Kasumi-1 (cell line): ENCODE measurements around the gene FTO.

Experiments
- DNase-seq, 2 experiments: peaks; one replicate each; lab custom pipeline; 2025; lab: John Stamatoyannopoulos, UW

The FTO gene

DNA sequence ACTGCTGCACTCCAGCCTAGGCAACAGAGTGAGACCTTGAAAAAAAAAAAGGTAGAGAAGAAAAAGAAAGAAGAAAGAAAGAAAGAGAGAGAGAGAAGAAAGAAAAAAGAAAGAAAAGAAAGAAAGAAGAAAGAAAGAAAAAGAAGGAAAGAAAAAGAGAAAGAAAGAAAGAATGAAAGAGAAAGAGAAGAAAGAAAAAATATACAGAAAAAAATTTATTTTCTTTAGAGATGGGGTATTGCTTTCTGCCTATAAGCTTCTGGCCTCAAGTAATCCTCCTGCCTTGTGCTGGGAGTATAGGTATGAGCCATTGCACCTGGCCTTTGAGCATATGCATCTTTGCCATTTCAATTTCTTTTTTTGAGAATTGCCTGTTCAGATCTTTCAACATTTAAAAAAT, 425.9 kb downstream of the FTO start:
- no peak for DNase-seq

DNA sequence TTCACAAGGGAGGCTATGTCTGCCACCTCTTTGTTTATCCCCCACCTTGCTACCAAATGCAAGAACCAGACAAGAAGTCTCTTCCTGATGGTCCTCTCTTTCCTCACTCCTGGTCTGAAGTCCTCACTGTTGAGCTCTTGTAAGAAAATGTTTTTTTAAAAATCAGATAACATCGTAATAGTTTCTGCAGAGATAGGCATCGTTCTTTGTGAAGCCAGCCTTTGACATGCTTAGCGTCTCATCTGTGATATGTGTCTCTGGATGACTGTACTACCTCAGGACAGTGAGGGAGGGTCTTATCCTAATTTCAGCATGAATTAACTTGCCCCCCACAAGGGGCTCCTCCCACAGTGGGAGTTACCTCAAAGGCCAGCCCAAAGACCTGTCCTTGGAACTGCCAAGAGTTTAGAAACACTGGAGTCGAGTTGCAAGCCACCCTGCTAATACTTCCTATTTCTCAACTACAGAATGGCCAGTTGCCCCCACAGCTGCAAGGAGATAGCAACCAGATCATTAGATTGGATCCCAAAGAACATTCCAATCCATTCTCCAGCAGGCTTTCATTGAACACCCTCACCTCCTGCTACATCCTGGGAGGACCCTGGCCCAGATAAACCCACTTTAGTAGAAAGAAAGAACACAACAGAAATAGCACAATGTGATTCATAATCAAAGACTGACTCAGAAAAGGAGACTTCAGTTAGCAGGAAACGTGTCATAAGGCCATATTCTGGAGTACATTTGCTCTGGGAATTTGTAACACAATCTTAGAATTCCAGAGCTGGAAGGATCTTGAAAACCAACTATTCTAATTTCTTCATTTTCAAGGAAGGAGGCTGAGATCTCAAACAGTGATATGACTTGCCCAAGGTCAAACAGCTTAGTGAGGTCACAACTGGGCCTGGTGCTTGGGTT, 431.7 kb downstream of the FTO start:
- DNase-seq, result peak; percentile 31 to 52

DNA sequence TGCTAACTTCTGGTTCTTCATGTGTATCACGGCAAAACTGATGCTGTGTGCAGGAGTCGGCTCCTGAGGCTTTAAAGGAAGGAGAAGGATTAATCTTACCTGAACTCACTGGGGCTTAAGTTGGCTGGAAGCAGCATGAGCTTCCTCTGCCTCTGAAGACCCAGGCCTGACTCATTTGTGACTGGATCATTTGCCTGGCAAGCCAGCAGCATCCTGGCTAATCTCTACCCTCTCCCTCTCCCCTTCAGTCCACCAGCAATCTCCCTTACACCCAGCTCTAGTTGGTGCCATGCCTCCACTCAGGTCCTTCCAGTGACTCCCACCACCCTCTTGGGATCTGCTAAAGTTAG, 432.3 kb downstream of the FTO start:
- no peak for DNase-seq

DNA sequence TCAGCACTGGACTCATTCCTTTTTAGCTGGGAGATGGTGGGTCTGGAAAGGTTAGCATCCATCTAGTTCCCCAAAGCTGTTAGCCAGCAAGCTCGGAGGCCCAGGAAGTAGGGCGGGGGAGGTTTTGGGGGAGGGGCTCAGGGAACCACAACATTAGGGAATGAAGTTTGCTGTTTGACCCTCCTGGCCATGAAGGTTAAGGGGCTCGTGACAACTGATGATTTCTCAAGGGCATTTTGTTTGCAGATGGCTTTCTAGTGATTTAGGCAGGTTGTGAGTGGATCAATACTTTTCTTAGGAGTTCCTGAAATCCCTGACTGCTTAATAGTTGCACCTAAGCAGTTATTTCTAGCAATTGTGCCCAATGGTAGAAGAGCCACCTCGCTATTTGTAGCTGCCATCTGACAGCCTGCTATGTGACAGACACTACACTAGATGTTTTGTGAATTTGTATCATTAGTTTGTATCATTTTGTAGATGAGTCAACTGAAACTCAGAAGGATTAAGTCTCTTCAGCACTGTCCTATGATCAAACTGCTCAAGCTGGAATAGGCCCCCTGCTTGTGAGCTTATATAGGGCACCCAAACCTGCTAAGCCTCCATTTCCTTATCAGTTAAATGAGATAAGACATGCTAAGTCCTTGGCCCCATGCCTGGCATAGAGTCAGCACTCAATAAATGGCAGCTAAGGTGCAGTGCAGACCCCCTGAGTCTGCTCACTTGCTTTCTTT, 436.3 kb downstream of the FTO start:
- peak; percentile 4 to 19 for DNase-seq

DNA sequence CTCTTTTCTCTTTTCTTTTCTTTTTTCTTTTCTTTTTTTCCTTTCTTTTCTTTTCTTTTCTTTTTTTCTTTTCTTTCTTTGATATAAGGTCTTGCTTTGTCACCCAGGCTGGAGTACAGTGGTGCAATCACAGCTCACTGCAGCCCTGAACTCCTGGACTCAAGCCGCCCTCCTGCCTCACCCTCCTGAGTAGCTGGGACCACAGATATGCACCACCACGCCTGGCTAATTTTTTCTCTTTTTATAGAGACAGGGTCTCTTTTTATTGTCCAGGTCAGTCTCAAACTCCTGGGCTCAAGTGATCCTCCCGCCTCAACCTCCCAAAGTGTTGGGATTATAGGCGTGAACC, 436.8 kb downstream of the FTO start:
- DNase-seq, result no peak

DNA sequence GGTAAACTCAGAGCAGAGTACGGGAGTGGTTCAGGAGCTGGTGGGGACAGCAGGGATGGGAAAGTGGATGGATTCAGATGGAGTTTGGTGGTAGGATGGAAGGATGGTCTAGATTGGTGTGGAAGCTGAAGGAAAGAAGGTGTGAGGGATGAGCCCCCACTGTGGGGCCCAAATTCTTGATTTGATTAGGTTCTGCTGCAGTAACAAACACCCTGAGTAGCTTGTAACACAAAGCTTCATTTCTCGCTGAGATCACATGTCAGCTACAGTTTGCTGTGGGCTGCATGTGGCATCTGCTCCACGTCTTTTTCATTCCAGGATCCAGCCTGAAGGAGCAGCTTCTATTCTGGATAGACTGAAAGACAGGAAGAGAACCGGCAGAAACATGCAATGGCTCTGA, 438.8 kb downstream of the FTO start:
- no peak for DNase-seq

DNA sequence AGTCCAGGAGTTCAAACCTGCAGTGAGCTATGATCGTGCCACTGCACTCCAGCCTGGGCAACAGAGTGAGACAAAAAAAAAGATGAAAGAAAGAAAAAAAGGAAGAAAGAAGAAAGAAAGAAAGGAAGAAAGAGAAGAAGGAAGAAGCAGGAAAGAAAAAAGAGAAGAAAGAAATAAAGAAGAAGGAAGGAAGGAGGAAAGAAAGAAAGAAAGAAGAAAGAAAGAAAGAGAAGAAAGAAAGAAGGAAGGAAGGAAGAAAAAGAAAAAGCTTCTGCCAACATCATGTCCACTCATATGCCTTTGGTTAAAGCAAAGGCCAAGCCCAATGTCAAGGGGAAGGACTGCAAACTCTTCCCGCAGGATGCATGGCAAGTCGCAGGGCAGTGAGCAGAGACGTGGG, 439.5 kb downstream of the FTO start:
- no peak for DNase-seq

DNA sequence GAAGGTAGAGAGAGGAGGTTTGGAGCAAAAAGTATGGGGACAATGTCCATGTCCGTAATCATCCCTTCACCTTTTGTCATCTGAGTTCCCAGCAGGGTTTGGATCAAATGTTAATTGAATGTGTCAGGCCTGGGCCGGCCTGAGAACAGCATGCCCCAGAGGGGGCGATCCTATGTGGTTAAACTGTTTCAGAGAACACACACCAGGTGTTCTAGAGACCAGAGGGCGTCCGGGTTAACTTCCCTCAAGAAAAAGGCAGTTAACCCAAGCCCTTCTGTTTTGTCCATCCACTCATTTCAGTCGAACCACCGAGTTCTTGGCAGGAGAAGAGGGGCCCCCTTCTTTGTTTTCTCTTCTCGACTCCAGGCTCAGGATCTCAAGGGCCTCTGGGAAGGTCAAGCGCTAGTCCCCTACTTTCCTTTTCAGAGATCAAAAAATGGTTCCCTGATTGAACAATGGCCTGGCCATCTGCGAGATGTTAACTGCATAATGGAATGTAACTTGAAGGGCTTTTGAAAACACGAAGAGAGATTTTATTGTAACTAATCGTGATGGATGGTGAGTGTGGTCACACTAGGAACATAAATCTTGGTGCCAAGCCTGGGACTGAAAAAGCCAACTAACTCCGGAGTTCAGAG, 440.1 kb downstream of the FTO start:
- DNase-seq, result no peak

DNA sequence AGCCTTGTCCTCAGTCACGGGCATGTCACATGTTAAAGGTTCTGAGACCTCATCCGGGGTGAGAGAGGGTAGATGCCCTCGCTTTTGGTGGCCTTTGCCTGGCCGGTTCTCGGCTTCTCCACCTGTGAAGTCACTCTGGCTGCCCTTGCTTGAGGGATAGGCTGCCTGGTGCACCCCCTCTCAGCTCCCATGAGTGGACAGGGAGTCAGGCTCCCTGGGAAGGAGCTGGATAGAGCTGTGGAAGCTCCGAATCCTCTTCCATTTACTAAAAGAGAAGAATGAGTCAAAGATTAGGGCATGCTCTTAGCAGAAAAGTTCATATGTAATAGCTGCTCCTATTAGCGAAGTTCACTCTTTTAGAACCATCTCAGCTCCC, 440.6 kb downstream of the FTO start:
- no peak for DNase-seq

DNA sequence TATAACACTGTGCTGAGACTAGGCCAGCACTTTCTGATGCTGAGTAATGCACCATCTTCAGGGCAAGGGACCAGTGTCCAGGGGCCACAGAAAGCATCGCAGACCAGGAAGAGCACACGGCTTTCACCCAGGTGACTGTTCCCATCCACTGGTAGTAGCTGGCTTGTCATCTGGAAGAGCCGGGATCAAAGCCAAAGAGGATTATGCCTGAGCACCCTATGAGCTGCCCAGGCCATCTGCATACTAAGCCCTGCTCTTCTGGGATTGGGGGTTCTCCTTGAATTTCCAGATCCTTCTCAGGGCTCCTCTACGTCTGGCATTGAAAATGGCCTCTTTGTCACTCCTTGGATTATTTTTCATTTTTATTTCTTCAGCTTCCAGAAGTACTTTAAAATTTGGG, 441.9 kb downstream of the FTO start:
- DNase-seq, result no peak

DNA sequence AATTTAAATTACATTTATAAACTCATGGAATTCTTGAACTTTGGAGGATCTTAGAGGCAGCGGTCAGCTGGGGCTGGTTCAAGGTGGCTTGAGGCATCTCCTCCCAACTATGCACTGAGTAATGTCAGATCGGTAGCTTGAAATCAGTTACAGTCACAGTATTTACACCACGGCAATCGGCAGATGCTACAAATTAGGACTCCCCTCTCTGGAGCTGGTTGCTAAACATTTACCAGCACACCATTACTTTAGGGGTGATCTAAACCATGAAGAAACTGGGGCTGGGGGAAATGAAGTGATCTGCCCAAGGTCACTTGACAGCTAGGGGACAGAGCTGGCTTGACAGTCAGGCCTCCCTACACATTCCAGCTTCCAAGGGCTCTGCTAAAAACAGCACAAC, 445.0 kb downstream of the FTO start:
- DNase-seq, result no peak

DNA sequence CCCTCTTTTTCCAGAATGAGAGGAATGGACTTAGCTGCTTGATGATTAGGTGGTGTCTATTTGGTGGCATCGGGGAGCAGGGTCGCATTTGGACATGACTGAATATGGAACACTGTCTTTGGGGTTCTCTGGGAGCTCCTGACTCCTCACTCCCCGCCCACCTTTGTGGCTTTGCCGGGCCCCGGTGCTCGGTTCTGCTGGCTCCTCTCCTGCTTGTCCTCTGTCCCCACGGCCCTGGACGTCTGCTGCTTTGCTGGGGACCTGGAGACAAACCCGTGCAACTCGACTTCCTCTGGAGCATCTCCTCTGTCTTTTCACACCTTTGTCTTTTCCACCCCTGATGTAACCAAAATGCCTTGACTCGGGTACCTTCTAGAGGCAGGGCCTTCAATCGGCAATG, 446.9 kb downstream of the FTO start:
- DNase-seq, result no peak

DNA sequence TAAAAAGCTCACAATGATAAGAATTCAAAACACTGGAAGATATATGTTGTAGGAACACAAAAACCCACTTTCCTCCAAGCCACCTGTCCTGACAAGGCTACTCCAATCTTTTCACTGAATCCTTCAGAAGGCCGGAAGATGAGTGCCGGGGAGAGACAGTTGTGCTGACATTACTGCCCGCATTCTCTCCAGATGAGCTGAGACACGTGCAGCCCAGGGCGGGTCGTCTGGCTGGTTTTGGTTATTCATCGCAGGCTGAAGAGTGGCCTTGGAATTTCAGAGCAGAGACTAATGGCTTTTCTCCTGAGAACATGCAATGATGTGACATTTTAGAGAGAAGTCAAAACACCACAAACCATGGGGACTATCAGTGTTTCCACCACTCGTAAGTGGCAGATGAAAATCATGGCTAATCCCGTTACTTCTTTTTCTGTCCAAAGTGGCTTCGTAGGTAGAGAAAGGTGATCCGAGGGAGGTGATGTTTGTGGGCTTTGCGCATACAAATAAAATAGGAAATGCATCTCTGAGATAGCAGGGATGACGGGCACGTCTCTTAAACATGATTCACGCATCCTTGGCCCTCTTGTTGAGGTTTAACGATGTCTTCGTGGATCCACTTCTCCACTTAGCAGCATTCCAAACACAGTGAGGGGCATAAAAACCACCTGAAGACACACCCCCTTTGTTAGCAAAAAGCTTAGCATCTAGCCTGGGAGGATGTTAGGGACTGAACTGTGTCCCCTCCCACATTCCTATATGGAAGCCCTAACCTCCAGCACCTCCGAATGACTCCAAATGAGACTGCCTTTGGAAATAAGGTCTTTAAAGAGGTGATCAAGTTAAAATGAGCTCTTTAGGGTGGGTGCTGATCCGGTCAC, 448.6 kb downstream of the FTO start:
- no peak for DNase-seq

DNA sequence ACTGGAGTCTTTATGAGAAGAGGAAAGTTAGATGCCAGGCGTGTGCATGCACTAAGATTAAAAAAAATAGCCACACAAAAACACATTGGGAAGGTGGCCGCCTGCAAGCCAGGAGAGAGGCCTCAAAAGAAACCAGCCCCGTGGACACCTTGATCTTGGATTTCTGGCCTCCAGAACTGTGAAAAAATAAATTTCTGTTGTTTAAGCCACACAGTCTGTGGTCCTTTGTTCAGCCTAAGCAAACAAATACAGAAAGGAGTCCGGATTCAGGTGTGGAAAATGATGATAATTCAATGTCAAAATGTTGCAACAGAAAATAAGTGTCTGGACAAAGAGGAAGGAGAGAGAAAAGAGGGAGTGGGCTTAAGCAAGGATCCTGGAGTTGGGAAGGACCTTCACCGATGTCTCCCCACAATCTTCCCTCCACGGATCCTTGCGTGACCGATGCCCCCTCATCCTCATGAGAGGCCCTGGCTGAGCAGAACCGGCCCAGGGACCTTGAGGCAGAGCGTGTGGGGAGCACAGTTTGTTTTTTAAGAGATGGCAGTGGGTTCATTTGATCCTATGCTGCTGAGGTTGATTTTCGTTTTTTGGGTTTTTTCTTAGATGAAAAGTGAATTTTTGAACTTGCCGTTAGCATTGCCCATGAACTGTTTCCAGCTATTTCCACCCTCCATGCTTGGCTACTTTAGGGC, 449.4 kb downstream of the FTO start:
- no peak for DNase-seq

DNA sequence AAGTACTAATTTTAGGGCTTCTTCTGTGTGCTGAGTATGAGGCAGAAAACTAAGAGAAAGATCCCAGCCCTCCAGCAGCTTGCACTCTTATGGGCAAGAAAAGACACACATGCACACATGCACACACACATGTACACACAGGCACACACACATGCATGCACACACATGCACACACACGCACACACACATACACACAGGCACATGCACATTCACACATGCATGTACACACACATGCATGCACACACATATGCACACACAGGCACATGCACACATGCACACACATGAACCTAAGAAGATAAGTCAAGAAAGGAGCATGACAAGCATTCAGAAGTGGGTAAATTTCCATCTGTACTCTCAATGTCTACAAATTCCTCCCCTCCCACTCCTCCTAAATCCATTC, 452.4 kb downstream of the FTO start:
- DNase-seq, result no peak

DNA sequence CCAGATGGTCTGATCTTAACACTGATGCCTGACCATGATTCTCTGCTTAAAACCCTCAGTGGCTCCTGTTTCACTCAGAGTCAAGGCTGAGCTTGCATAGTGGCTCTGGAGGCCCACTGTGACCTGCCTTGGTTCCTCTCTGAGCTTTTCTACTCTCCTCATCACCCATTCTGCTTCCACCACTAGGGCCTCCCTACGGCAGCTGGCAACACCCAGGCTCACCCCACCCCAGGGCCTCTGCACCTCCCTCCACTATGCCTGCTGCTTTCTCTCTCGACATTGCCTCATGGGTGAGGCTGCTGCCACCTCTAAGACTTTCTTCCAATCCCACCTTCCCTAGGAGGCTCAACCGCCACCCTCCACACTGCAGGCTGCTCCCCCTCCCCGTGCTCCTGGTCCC, 455.0 kb downstream of the FTO start:
- DNase-seq, result no peak

DNA sequence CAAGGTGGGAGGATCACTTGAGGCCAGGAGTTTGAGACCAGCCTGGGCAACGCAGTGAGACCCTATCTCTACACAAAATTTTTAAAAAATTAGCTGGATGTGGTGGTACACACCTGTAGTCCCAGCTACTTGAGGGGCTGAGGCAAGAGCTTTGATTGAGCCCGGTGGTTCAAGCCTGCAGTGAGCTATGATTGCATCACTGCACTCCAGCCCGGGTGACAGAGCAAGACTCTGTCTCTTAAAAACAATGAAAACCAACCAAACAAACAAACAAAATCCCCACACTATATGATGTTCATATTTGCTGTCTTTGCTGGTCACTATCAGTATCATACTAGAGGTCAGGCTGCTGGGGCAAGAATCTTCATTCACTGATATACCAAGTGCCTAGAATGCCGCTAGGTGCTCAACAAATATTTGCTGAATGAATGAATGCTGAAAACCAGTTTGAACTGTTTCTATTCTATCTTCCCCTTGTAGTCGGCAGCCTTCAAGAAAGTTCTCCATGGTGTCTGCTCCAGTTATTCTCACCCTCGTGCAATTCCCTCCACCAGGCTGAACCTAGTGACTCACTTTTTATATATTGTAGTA, 455.6 kb downstream of the FTO start:
- no peak for DNase-seq

DNA sequence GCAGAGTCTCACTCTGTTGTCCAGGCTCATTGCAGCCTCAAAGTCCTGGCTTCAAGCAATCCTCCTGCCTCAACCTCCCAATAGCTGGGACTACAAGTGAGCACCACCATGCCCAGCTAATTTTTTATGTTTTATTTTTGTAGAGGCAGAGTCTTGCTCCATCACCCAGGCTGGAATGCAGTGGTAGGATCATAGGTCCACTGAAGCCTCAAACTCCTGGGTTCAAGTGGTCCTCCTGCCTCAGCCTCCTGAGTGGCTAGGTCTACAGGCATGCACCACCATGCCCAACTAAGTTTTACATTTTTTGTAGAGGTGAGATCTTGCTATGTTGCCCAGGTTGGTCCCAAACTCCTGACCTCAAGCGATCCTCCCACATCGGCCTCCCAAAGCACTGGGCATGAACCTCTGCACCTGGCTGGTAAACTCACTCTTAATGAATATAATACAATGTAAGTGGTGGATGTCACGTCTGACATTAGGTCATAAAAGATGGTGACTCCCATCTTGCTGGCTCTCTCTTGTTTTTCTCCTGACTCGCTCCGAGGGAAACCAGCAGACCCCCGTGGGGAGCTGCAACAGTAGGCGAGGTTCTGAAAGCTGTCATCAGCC, 456.4 kb downstream of the FTO start:
- DNase-seq, result no peak

DNA sequence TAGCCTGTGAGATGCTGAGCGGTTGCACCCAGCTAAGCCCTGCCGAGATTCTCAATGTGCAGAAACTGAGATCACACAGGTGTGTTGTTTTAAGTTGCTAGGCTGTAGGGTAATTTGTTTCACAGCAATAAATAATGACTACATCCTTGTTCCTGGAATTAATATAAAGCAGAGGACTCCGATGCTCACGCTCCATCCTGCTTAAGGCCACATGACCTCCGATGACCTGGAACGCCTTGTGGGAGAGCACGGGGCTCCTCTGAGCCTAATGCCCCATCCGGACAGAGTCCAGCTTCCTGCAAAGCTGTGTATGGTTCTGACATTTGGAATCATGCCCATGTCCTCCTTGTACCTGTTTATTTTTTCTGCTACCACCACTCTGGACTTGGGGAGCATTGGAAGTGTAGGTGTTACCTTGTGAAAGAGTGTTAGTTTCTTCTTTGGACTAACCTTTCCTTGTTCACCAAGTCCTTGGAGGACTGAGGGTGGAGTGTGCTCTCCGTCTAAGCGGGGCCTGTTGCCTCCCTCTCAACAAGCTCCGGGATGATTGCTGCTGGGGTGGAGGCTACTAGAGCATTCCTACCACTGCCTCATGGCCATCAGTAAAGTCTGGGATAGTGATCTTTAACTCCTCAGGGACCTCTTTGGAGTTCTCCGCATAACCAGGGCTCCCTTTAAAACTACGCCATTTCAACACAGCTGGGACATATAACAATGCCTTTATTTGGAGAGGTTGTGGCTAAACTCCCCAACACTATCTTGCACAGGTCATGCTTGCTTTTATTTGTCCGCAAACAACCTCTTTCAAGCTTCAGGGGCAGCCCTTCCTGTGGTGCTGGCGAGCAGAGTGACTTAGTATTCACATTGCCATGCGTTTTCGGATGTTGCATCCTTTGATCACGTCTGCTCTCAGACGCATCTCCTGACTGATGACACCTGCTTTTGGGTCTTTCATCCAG, 457.3 kb downstream of the FTO start:
- DNase-seq, result no peak
